Nephron (organoid): Measurements from ENCODE around the gene LCN15.
A peak's percentile ranks its signal among the peaks of the same experiment; 100 is the strongest.

ENCODE experiments used
- H3K27ac Mint-ChIP-seq, 3 experiments: 2 replicates each; pipeline ENCODE4 v1.8.0; 2020; ENCODE audit warnings: mixed read lengths in 3 of 3, mild to moderate bottlenecking in 2 of 3, moderate library complexity in 1 of 3
- H3K27me3 Mint-ChIP-seq: 2 replicates; pipeline ENCODE4 v1.8.0; 2021; ENCODE audit warnings: low read depth, mild to moderate bottlenecking, moderate library complexity, mixed read lengths
- H3K36me3 Mint-ChIP-seq: 2 replicates; pipeline ENCODE4 v1.8.0; 2020; ENCODE audit warnings: low read depth, mixed read lengths
- H3K4me1 Mint-ChIP-seq: 2 replicates; pipeline ENCODE4 v1.8.0; 2020; ENCODE audit warnings: mixed read lengths
- H3K4me3 Mint-ChIP-seq, 3 experiments: 2 replicates each; pipeline ENCODE4 v1.8.0; 2020; ENCODE audit warnings: mild to moderate bottlenecking in 3 of 3, mixed read lengths in 3 of 3, moderate library complexity in 2 of 3
- H3K9me3 Mint-ChIP-seq: 2 replicates; pipeline ENCODE4 v1.8.0; 2020; ENCODE audit warnings: mixed read lengths
- CTCF ChIP-seq, 3 experiments: fragments of 200-600 bp; sonication (generic); IDR thresholded peaks; one replicate each; pipeline ENCODE4 v1.5.0; 2021; ENCODE audit warnings: antibody characterized with exemption in 3 of 3; ENCODE audit not compliant: unreplicated experiment in 3 of 3

Gene LCN15

GRCh38 chr9:136725612-136726011 lies 38.7 kb downstream of the LCN15 start:
- Mint-ChIP-seq H3K27me3 (peaks cover 5% of the 10 kb centered on the region), H3K4me1 (peaks cover 14% of the 10 kb centered on the region), H3K27ac (no peak overlapping the region), H3K36me3 (peaks cover 30% of the 10 kb centered on the region), H3K9me3 (no peaks in the 10 kb centered on the region), H3K4me3 (peak overlapping the region; percentile 97 to 99 (median 99))
- TF ChIP-seq CTCF (IDR thresholded peaks at IDR 0.05; ENCODE audit: unreplicated experiment in 3 of 3): no peak

GRCh38 chr9:136724772-136725171 lies 39.5 kb downstream of the LCN15 start:
- TF ChIP-seq CTCF (IDR thresholded peaks at IDR 0.05; ENCODE audit: unreplicated experiment in 3 of 3): no peak
- H3K4me1 Mint-ChIP-seq: peaks cover 14% of the 10 kb centered on the region
- no peak overlapping the region for H3K27ac Mint-ChIP-seq
- peaks cover 5% of the 10 kb centered on the region for H3K27me3 Mint-ChIP-seq
- H3K9me3 Mint-ChIP-seq: no peaks in the 10 kb centered on the region
- peak overlapping the region in 1 of 3 experiments; percentile 42 for H3K4me3 Mint-ChIP-seq
- peaks cover 30% of the 10 kb centered on the region for H3K36me3 Mint-ChIP-seq

- H3K9me3 Mint-ChIP-seq: no peaks in the 10 kb centered on the region
- H3K4me3 Mint-ChIP-seq: peak overlapping the region in 1 of 3 experiments; percentile 42
- no peak for TF ChIP-seq CTCF (IDR thresholded peaks at IDR 0.05; ENCODE audit: unreplicated experiment in 3 of 3)
- peaks cover 30% of the 10 kb centered on the region for H3K36me3 Mint-ChIP-seq
- H3K27ac Mint-ChIP-seq: no peak overlapping the region
- H3K27me3 Mint-ChIP-seq: peaks cover 5% of the 10 kb centered on the region
- peaks cover 14% of the 10 kb centered on the region for H3K4me1 Mint-ChIP-seq
These were observed 40.3 kb downstream of the LCN15 start for GRCh38 chr9:136723989-136724388.

- H3K4me3 Mint-ChIP-seq: peak overlapping the region in 2 of 3 experiments; percentile 42 to 67
- no peak for TF ChIP-seq CTCF (IDR thresholded peaks at IDR 0.05; ENCODE audit: unreplicated experiment in 3 of 3)
- H3K4me1 Mint-ChIP-seq: peaks cover 14% of the 10 kb centered on the region
- peaks cover 30% of the 10 kb centered on the region for H3K36me3 Mint-ChIP-seq
- peaks cover 5% of the 10 kb centered on the region for H3K27me3 Mint-ChIP-seq
- no peaks in the 10 kb centered on the region for H3K9me3 Mint-ChIP-seq
- no peak overlapping the region for H3K27ac Mint-ChIP-seq
These were observed 40.8 kb downstream of the LCN15 start for GRCh38 chr9:136723362-136723976.

- Mint-ChIP-seq H3K27ac (no peak overlapping the region), H3K9me3 (no peaks in the 10 kb centered on the region), H3K4me1 (peaks cover 14% of the 10 kb centered on the region), H3K36me3 (peaks cover 30% of the 10 kb centered on the region), H3K4me3 (no peak overlapping the region), H3K27me3 (peaks cover 5% of the 10 kb centered on the region)
- TF ChIP-seq CTCF (IDR thresholded peaks at IDR 0.05; ENCODE audit: unreplicated experiment in 3 of 3): no peak
These were observed 41.4 kb downstream of the LCN15 start for GRCh38 chr9:136722969-136723356.
